ENCODE results near the gene NUP43. TPM values are rescaled to one million over a fixed set of nuclear protein-coding genes. Genes with fewer than 3 reads are reported as not detected.

The NUP43 gene
- total RNA-seq, 3 donors from 2014 or later (not counting 1 experiment from before 2014, with no cell fraction given): 20.8 to 33.4 (median 23.5) TPM

GRCh38 chr6:149781715-149782114, 35.4 kb upstream of the NUP43 start:
- H3K27me3 Mint-ChIP-seq (ENCODE audit: low read depth in 2 of 2): no peaks in the 10 kb centered on the region
- Histone ChIP-seq H3K4me1 (ENCODE audit: control insufficient read depth, insufficient read depth, low read length) (no peaks in the 10 kb centered on the region), H3K9me3 (ENCODE audit: control insufficient read depth, insufficient read depth, low read length) (no peaks in the 10 kb centered on the region), H3K27ac (ENCODE audit: low read length) (no peak overlapping the region), H3K4me3 (ENCODE audit: low read length) (no peak overlapping the region), H3K27me3 (ENCODE audit: control insufficient read depth, insufficient read depth, low read length) (no peaks in the 10 kb centered on the region), H3K36me3 (ENCODE audit: control insufficient read depth, insufficient read depth, low read length) (peaks cover 16% of the 10 kb centered on the region)
- H3K4me1 Mint-ChIP-seq: peaks cover 0 to 4% of the 10 kb centered on the region in 2 donors
- DNase-seq (no peak), ATAC-seq (no peak)
- H3K9me3 Mint-ChIP-seq: no peaks in the 10 kb centered on the region
- intact Hi-C loops (cut with micrococcal nuclease): no loop called here
- no peaks in the 10 kb centered on the region for H3K36me3 Mint-ChIP-seq
- no peak overlapping the region for H3K4me3 Mint-ChIP-seq
- H3K27ac Mint-ChIP-seq: no peak overlapping the region
- no peak for TF ChIP-seq CTCF (IDR thresholded peaks at IDR 0.05)

GRCh38 chr6:149779644-149779963, 33.3 kb upstream of the NUP43 start:
- peaks cover 0 to 4% of the 10 kb centered on the region in 2 donors for H3K4me1 Mint-ChIP-seq
- Histone ChIP-seq H3K27me3 (ENCODE audit: control insufficient read depth, insufficient read depth, low read length) (no peaks in the 10 kb centered on the region), H3K4me1 (ENCODE audit: control insufficient read depth, insufficient read depth, low read length) (no peaks in the 10 kb centered on the region), H3K9me3 (ENCODE audit: control insufficient read depth, insufficient read depth, low read length) (no peaks in the 10 kb centered on the region), H3K36me3 (ENCODE audit: control insufficient read depth, insufficient read depth, low read length) (peaks cover 18% of the 10 kb centered on the region), H3K27ac (ENCODE audit: low read length) (no peak overlapping the region), H3K4me3 (ENCODE audit: low read length) (no peak overlapping the region)
- intact Hi-C loops (cut with micrococcal nuclease): no loop called here
- no peaks in the 10 kb centered on the region for H3K27me3 Mint-ChIP-seq (ENCODE audit: low read depth in 2 of 2)
- no peak for DNase-seq
- WGBS (ENCODE audit: insufficient coverage): 50% methylated on average over 2 of the region's 2 CpGs
- no peak for TF ChIP-seq CTCF (IDR thresholded peaks at IDR 0.05)
- H3K4me3 Mint-ChIP-seq: no peak overlapping the region
- H3K9me3 Mint-ChIP-seq: no peaks in the 10 kb centered on the region
- no peaks in the 10 kb centered on the region for H3K36me3 Mint-ChIP-seq
- ATAC-seq: no peak
- no peak overlapping the region for H3K27ac Mint-ChIP-seq

GRCh38 chr6:149777624-149778023, 31.3 kb upstream of the NUP43 start:
- Histone ChIP-seq H3K4me1 (ENCODE audit: control insufficient read depth, insufficient read depth, low read length) (no peaks in the 10 kb centered on the region), H3K27me3 (ENCODE audit: control insufficient read depth, insufficient read depth, low read length) (no peaks in the 10 kb centered on the region), H3K27ac (ENCODE audit: low read length) (no peak overlapping the region), H3K9me3 (ENCODE audit: control insufficient read depth, insufficient read depth, low read length) (no peaks in the 10 kb centered on the region), H3K36me3 (ENCODE audit: control insufficient read depth, insufficient read depth, low read length) (peaks cover 18% of the 10 kb centered on the region), H3K4me3 (ENCODE audit: low read length) (no peak overlapping the region)
- DNase-seq (no peak), ATAC-seq (no peak)
- H3K27me3 Mint-ChIP-seq (ENCODE audit: low read depth in 2 of 2): no peaks in the 10 kb centered on the region
- no peak overlapping the region for H3K27ac Mint-ChIP-seq
- H3K9me3 Mint-ChIP-seq: no peaks in the 10 kb centered on the region
- intact Hi-C loops (cut with micrococcal nuclease): no loop called here
- no CpG with 5 or more reads among the region's 1 CpG for WGBS (ENCODE audit: insufficient coverage)
- peaks cover 0 to 4% of the 10 kb centered on the region in 2 donors for H3K4me1 Mint-ChIP-seq
- H3K36me3 Mint-ChIP-seq: no peaks in the 10 kb centered on the region
- no peak for TF ChIP-seq CTCF (IDR thresholded peaks at IDR 0.05)
- no peak overlapping the region for H3K4me3 Mint-ChIP-seq

GRCh38 chr6:149771925-149772324, 25.6 kb upstream of the NUP43 start:
- no peak for TF ChIP-seq CTCF (IDR thresholded peaks at IDR 0.05)
- H3K9me3 Mint-ChIP-seq: no peaks in the 10 kb centered on the region
- no peaks in the 10 kb centered on the region for H3K27me3 Mint-ChIP-seq (ENCODE audit: low read depth in 2 of 2)
- no peak for DNase-seq
- no peaks in the 10 kb centered on the region for H3K9me3 ChIP-seq (ENCODE audit: control insufficient read depth, insufficient read depth, low read length)
- no peaks in the 10 kb centered on the region for H3K4me1 ChIP-seq (ENCODE audit: control insufficient read depth, insufficient read depth, low read length)
- no peak overlapping the region for H3K4me3 ChIP-seq (ENCODE audit: low read length)
- no peaks in the 10 kb centered on the region for H3K27me3 ChIP-seq (ENCODE audit: control insufficient read depth, insufficient read depth, low read length)
- ATAC-seq: no peak
- no peak overlapping the region for H3K27ac Mint-ChIP-seq
- no peak overlapping the region for H3K4me3 Mint-ChIP-seq
- 86% methylated on average over 5 of the region's 6 CpGs for WGBS (ENCODE audit: insufficient coverage)
- no peak overlapping the region for H3K27ac ChIP-seq (ENCODE audit: low read length)
- peaks cover 20% of the 10 kb centered on the region for H3K36me3 ChIP-seq (ENCODE audit: control insufficient read depth, insufficient read depth, low read length)
- intact Hi-C loops (cut with micrococcal nuclease): no loop called here
- no peaks in the 10 kb centered on the region for H3K36me3 Mint-ChIP-seq
- H3K4me1 Mint-ChIP-seq: peaks cover 5 to 11% of the 10 kb centered on the region in 2 donors
